H1 (cell line): Measurements from ENCODE around the gene PRKN. TPM values are rescaled to one million over a fixed set of nuclear protein-coding genes. Genes with fewer than 3 reads are reported as not detected.

Source experiments
- CTCF ChIA-PET: fragments of 300-600 bp; sonication (Branson Sonifier 250); formaldehyde crosslinking; loops from one replicate; lab custom pipeline; 2021; ENCODE audit not compliant: partially characterized antibody; lab: Charles Lee
- POLR2A ChIA-PET: fragments of 300-600 bp; sonication (Branson Sonifier 250); formaldehyde crosslinking; loops from one replicate; lab custom pipeline; 2021; ENCODE audit warnings: inconsistent platforms; ENCODE audit not compliant: partially characterized antibody; lab: Charles Lee
- DNase-seq, 2 experiments: peaks; one replicate each; pipeline versions ENCODE4 v3.0.0 to v3.0.0-alpha.2; 2010 to 2022; ENCODE audit warnings: low spot score in 2 of 2, low read depth in 1 of 2, mixed read lengths in 1 of 2
- FAIRE-seq: peaks from 2 replicates; lab custom pipeline; 2011; peaks lifted over from hg19 to GRCh38; lab: Jason Lieb, UNC
- H2AFZ ChIP-seq: 2 replicates; pipeline ENCODE4 v1.8.1; 2012; ENCODE audit warnings: low read length, inconsistent platforms
- H2AK5ac ChIP-seq: 2 replicates; pipeline ENCODE4 v1.6.1; 2013; ENCODE audit warnings: low read depth, low read length
- H2BK120ac ChIP-seq: replicated peaks from 2 replicates; pipeline ENCODE3; 2013; ENCODE audit warnings: low read depth, low read length, inconsistent platforms
- H2BK12ac ChIP-seq: 2 replicates; pipeline ENCODE4 v1.6.1; 2013; ENCODE audit warnings: low read depth, low read length
- H2BK15ac ChIP-seq: 2 replicates; pipeline ENCODE4 v1.6.1; 2013; ENCODE audit warnings: low read length
- H2BK20ac ChIP-seq: 2 replicates; pipeline ENCODE4 v1.6.1; 2013; ENCODE audit warnings: low read length
- H2BK5ac ChIP-seq: 2 replicates; pipeline ENCODE4 v1.6.1; 2013; ENCODE audit warnings: low read depth, low read length
- H3K14ac ChIP-seq: 2 replicates; pipeline ENCODE4 v1.6.1; 2013; ENCODE audit warnings: inconsistent platforms; ENCODE audit not compliant: insufficient read length
- H3K18ac ChIP-seq: 2 replicates; pipeline ENCODE4 v1.6.1; 2013; ENCODE audit warnings: low read length; ENCODE audit errors: extremely low read depth
- H3K23ac ChIP-seq: 2 replicates; pipeline ENCODE4 v1.6.1; 2013; ENCODE audit warnings: inconsistent platforms; ENCODE audit not compliant: insufficient read length
- H3K23me2 ChIP-seq: 2 replicates; pipeline ENCODE4 v1.6.1; 2013; ENCODE audit warnings: low read depth, low read length
- H3K27ac ChIP-seq: 2 replicates; pipeline ENCODE4 v1.6.1; 2011; ENCODE audit warnings: low read depth, low read length, inconsistent platforms
- H3K27me3 ChIP-seq, 4 experiments: replicated peaks in 1 of 4; 1 replicate in 1 of 4; 2 replicates in 3 of 4; pipeline versions ENCODE4 v1.6.1 to v1.8.1; 2011 to 2013; ENCODE audit warnings: low read length in 3 of 4, mild to moderate bottlenecking in 3 of 4, inconsistent platforms in 2 of 4, mixed read lengths in 2 of 4, moderate library complexity in 1 of 4; ENCODE audit not compliant: control insufficient read depth in 3 of 4, insufficient read depth in 3 of 4; ENCODE audit errors: extremely low read depth in 1 of 4
- H3K36me3 ChIP-seq, 4 experiments: 2 replicates each; pipeline versions ENCODE4 v1.6.1 to v1.8.1; 2011 to 2013; ENCODE audit warnings: mild to moderate bottlenecking in 4 of 4, low read length in 3 of 4, moderate library complexity in 2 of 4, control low read depth in 1 of 4, inconsistent platforms in 1 of 4; ENCODE audit not compliant: insufficient read depth in 4 of 4, control insufficient read depth in 2 of 4
- H3K4ac ChIP-seq: replicated peaks from 2 replicates; pipeline ENCODE3; 2013; ENCODE audit warnings: low read length, low read depth, mixed read lengths, inconsistent platforms; ENCODE audit not compliant: insufficient read length
- H3K4me1 ChIP-seq, 4 experiments: replicated peaks in 1 of 4; 1 replicate in 1 of 4; 2 replicates in 3 of 4; pipeline versions ENCODE4 v1.6.1 to v1.8.1; 2011 to 2013; ENCODE audit warnings: low read length in 3 of 4, inconsistent platforms in 2 of 4, mixed read lengths in 1 of 4; ENCODE audit not compliant: insufficient read depth in 4 of 4, control insufficient read depth in 3 of 4
- H3K4me2 ChIP-seq, 2 experiments: 2 replicates each; pipeline versions ENCODE4 v1.6.1 to v1.8.1; 2011 to 2013; ENCODE audit warnings: low read depth in 2 of 2, low read length in 2 of 2, control low read depth in 1 of 2, inconsistent platforms in 1 of 2, mild to moderate bottlenecking in 1 of 2; ENCODE audit not compliant: insufficient read depth in 1 of 2
- H3K4me3 ChIP-seq, 4 experiments: fragments of 200-600, 300-600 bp in 1 of 4; sonication (generic), shearing (Covaris generic), sonication (Bioruptor Twin) in 1 of 4; 2 replicates each; pipeline versions ENCODE4 v1.5.1 to v1.8.1; 2011 to 2016; ENCODE audit warnings: low read length in 4 of 4, low read depth in 3 of 4, control low read depth in 2 of 4, inconsistent platforms in 2 of 4, mild to moderate bottlenecking in 2 of 4, mixed read lengths in 1 of 4, moderate library complexity in 1 of 4; ENCODE audit not compliant: insufficient read depth in 2 of 4; ENCODE audit errors: extremely low read depth in 1 of 4
- H3K56ac ChIP-seq: replicated peaks from 2 replicates; pipeline ENCODE3; 2013; ENCODE audit warnings: low read depth, mild to moderate bottlenecking, mixed read lengths, low read length, inconsistent platforms; ENCODE audit not compliant: insufficient read length
- H3K79me1 ChIP-seq: 2 replicates; pipeline ENCODE4 v1.6.1; 2013; ENCODE audit warnings: low read depth, low read length, control low read depth
- H3K79me2 ChIP-seq, 2 experiments: 2 replicates each; pipeline versions ENCODE4 v1.6.1 to v1.8.1; 2012 to 2013; ENCODE audit warnings: low read length in 2 of 2, mild to moderate bottlenecking in 2 of 2, inconsistent platforms in 1 of 2; ENCODE audit not compliant: insufficient read depth in 2 of 2, control insufficient read depth in 1 of 2
- H3K9ac ChIP-seq, 4 experiments: replicated peaks in 1 of 4; 1 replicate in 1 of 4; 2 replicates in 3 of 4; pipeline versions ENCODE4 v1.6.1 to v1.8.1; 2011 to 2013; ENCODE audit warnings: low read depth in 3 of 4, low read length in 3 of 4, control low read depth in 2 of 4, mild to moderate bottlenecking in 2 of 4, moderate library complexity in 2 of 4, inconsistent platforms in 1 of 4; ENCODE audit errors: extremely low read depth in 1 of 4
- H3K9me3 ChIP-seq, 2 experiments: 2 replicates each; pipeline versions ENCODE4 v1.6.1 to v1.8.1; 2012 to 2013; ENCODE audit warnings: mild to moderate bottlenecking in 2 of 2, moderate library complexity in 2 of 2, control low read depth in 1 of 2, inconsistent platforms in 1 of 2, low read depth in 1 of 2, low read length in 1 of 2, mixed read lengths in 1 of 2; ENCODE audit not compliant: insufficient read depth in 2 of 2
- H4K20me1 ChIP-seq, 2 experiments: replicated peaks in 1 of 2; 2 replicates each; pipeline versions ENCODE3 to v1.8.1; 2011 to 2013; ENCODE audit warnings: inconsistent platforms in 2 of 2, low read length in 2 of 2, mild to moderate bottlenecking in 1 of 2; ENCODE audit not compliant: insufficient read depth in 2 of 2, control insufficient read depth in 1 of 2
- H4K5ac ChIP-seq: 2 replicates; pipeline ENCODE4 v1.6.1; 2013; ENCODE audit warnings: low read length, low read depth, mixed read lengths, inconsistent platforms; ENCODE audit not compliant: insufficient read length
- H4K8ac ChIP-seq: 2 replicates; pipeline ENCODE4 v1.8.0; 2013; ENCODE audit warnings: mild to moderate bottlenecking, moderate library complexity, low read length, inconsistent platforms; ENCODE audit not compliant: insufficient read depth; ENCODE audit errors: extremely low read depth
- H4K91ac ChIP-seq: replicated peaks from 2 replicates; pipeline ENCODE3; 2013; ENCODE audit warnings: low read length, mixed read lengths, inconsistent platforms; ENCODE audit not compliant: insufficient read length
- BACH1 ChIP-seq: IDR thresholded peaks from 2 replicates; pipeline ENCODE4 v1.6.1; 2012; ENCODE audit warnings: low read length, improper control_type of control experiment
- BCL11A ChIP-seq, 2 experiments: IDR thresholded peaks; one replicate each; pipeline ENCODE4 v1.6.1; 2011; ENCODE audit warnings: low read depth in 2 of 2, low read length in 2 of 2, mild to moderate bottlenecking in 2 of 2
- CBX8 ChIP-seq: fragments of 300-800, 300-1000 bp; sonication (generic); IDR thresholded peaks from 2 replicates; pipeline ENCODE4 v1.7.1; 2016; ENCODE audit warnings: low read depth, low read length, borderline replicate concordance
- CTBP2 ChIP-seq: IDR thresholded peaks from 2 replicates; pipeline ENCODE4 v1.7.0; 2011; ENCODE audit warnings: borderline replicate concordance, mild to moderate bottlenecking, moderate library complexity, mixed read lengths, low read length; ENCODE audit not compliant: insufficient read depth, insufficient read length
- EGR1 ChIP-seq: IDR thresholded peaks from 2 replicates; pipeline ENCODE4 v1.6.1; 2011; ENCODE audit warnings: low read depth, low read length, borderline replicate concordance
- JUN ChIP-seq: IDR thresholded peaks from 2 replicates; pipeline ENCODE4 v1.6.1; 2011; ENCODE audit warnings: low read depth, mild to moderate bottlenecking, improper control_type of control experiment, low read length
- KDM4A ChIP-seq: IDR thresholded peaks from one replicate; pipeline ENCODE4 v1.7.1; 2012; ENCODE audit warnings: low read depth, mild to moderate bottlenecking, moderate library complexity, low read length, inconsistent platforms; ENCODE audit not compliant: severe bottlenecking
- KDM5A ChIP-seq: fragments of 200-600 bp; IDR thresholded peaks from 2 replicates; pipeline ENCODE4 v1.7.1; 2012; ENCODE audit warnings: mild to moderate bottlenecking, low read length, inconsistent platforms, mixed read lengths
- MAFK ChIP-seq: IDR thresholded peaks from 2 replicates; pipeline ENCODE4 v1.6.1; 2012; ENCODE audit warnings: low read depth, mild to moderate bottlenecking, improper control_type of control experiment, low read length
- RNF2 ChIP-seq: fragments of 200-900, 300-1000 bp; sonication (generic); IDR thresholded peaks from 2 replicates; pipeline ENCODE4 v1.7.1; 2016; ENCODE audit warnings: borderline replicate concordance, low read depth, mild to moderate bottlenecking, antibody characterized with exemption, low read length; ENCODE audit not compliant: poor library complexity, severe bottlenecking; ENCODE audit errors: missing control alignments
- RXRA ChIP-seq: IDR thresholded peaks from 2 replicates; pipeline ENCODE4 v1.6.1; 2011; ENCODE audit warnings: low read depth, mild to moderate bottlenecking, low read length, moderate library complexity; ENCODE audit not compliant: insufficient read depth
- SIX5 ChIP-seq: IDR thresholded peaks from 2 replicates; pipeline ENCODE4 v1.6.1; 2011; ENCODE audit warnings: mild to moderate bottlenecking, low read depth, low read length
- TAF1 ChIP-seq: IDR thresholded peaks from 2 replicates; pipeline ENCODE4 v1.6.1; 2011; ENCODE audit warnings: mild to moderate bottlenecking, low read depth, low read length
- TCF12 ChIP-seq: IDR thresholded peaks from 2 replicates; pipeline ENCODE4 v1.6.1; 2011; ENCODE audit warnings: low read depth, mild to moderate bottlenecking, low read length
- WGBS, 2 experiments: shearing (Covaris generic) in 1 of 2; methylation state at CpG; one replicate each; pipeline versions ENCODE4 v1.1.6 to v1.1.7; 2013 to 2015; ENCODE audit warnings: low lambda C conversion rate in 2 of 2, mixed read lengths in 2 of 2, inconsistent platforms in 1 of 2, low coverage in 1 of 2, missing lambda C conversion rate in 1 of 2; ENCODE audit not compliant: insufficient replicate concordance in 2 of 2, insufficient coverage in 1 of 2, insufficient read length in 1 of 2; ENCODE audit errors: extremely low coverage in 1 of 2, missing lambda C conversion rate in 1 of 2; 5-methylcytosine and 5-hydroxymethylcytosine counted together
- polyA plus RNA-seq, 7 experiments: library from polyadenylated mRNA; depleted of rRNA in 3 of 7; stranded (reverse) in 5 of 7; unstranded in 2 of 7; fragments of >200 nt in 5 of 7; fragments of 200-250 nt in 2 of 7; gene quantifications; 1 replicate in 5 of 7; 2 replicates in 1 of 7; 4 replicates in 1 of 7; pipeline versions ENCODE4 v1.2.1 to v1.2.3, GENCODE V29; 2011 to 2013; ENCODE audit warnings: missing spikeins in 2 of 7, mixed read lengths in 2 of 7
- total RNA-seq: library from RNA; stranded (reverse); fragmentation: NEBNext Ultra II Directional; extraction: Animal tissue kit (Norgen Biotek cat#: 25700); gene quantifications from 2 replicates; pipeline ENCODE4 v1.2.1, GENCODE V29; 2021

The PRKN gene
- total and polyA plus RNA-seq, 2 of the 8 experiments (the other 6 are each of a cell fraction or from before 2014, with no cell fraction given) = 0.13 to 0.29 TPM

GRCh38 chr6:161749576-161749975 lies 978.0 kb downstream of the PRKN start:
- 98% methylated on average over 4 of the region's 4 CpGs; no CpG with 5 or more reads in 1 of the 2 experiments for WGBS, 2 experiments
- no peak overlapping the region for H4K91ac ChIP-seq
- no peak overlapping the region for H4K8ac ChIP-seq
- H2BK15ac ChIP-seq = no peak overlapping the region
- H3K36me3 ChIP-seq = no peaks in the 10 kb centered on the region
- no peak overlapping the region for H2BK20ac ChIP-seq
- no peak overlapping the region for H3K23ac ChIP-seq
- no peaks in the 10 kb centered on the region for H4K20me1 ChIP-seq
- no peaks in the 10 kb centered on the region; a peak in 1 of 4 replicates for H3K9me3 ChIP-seq
- no peak overlapping the region for H3K27ac ChIP-seq
- no peak overlapping the region for H3K14ac ChIP-seq
- H3K4ac ChIP-seq = no peak overlapping the region
- no peak overlapping the region for H3K9ac ChIP-seq
- no peak overlapping the region for H3K18ac ChIP-seq
- H3K56ac ChIP-seq = no peak overlapping the region
- H2BK12ac ChIP-seq = no peak overlapping the region
- H3K4me1 ChIP-seq = 0 out of 7 replicates have a peak, but pooled peaks cover 0 to 2% (median 0%) of the 10 kb centered on the region in 4 experiments
- H3K79me2 ChIP-seq = no peaks in the 10 kb centered on the region
- H3K79me1 ChIP-seq = no peaks in the 10 kb centered on the region; the same call in 1 of the 2 replicates
- no peak overlapping the region for H3K4me2 ChIP-seq
- H3K23me2 ChIP-seq = no peaks in the 10 kb centered on the region
- H2BK5ac ChIP-seq = no peak overlapping the region
- H3K4me3 ChIP-seq = no peak overlapping the region
- no peak overlapping the region for H2AFZ ChIP-seq
- no peaks in the 10 kb centered on the region for H3K27me3 ChIP-seq
- POLR2A ChIA-PET = no interaction called here
- H4K5ac ChIP-seq = no peak overlapping the region
- FAIRE-seq = no peak
- DNase-seq = no peak
- H2AK5ac ChIP-seq = no peak overlapping the region
- CTCF ChIA-PET = interaction anchor here (0.6 to 2.1 kb wide), 16 partner anchors 9 to 258 kb away, joined by 3 to 9 read pairs (median 4); no protein-coding TSS in a partner anchor
- no peak overlapping the region for H2BK120ac ChIP-seq
- TF ChIP-seq RNF2 = no peak
- no peak for TF ChIP-seq TAF1
- TF ChIP-seq KDM4A = no peak
- no peak for TF ChIP-seq KDM5A
- no peak for TF ChIP-seq SIX5
- no peak for TF ChIP-seq CTBP2
- no peak for TF ChIP-seq TCF12
- no peak for TF ChIP-seq BCL11A (IDR thresholded peaks at IDR 0.05; ENCODE audit: low read depth in 2 of 2, low read length in 2 of 2)
- no peak for TF ChIP-seq EGR1
- no peak for TF ChIP-seq CBX8
- TF ChIP-seq JUN = no peak
- no peak for TF ChIP-seq MAFK
- TF ChIP-seq RXRA = no peak
- TF ChIP-seq BACH1 = no peak
